ENCODE data around the gene OVOL1.

DNA sequence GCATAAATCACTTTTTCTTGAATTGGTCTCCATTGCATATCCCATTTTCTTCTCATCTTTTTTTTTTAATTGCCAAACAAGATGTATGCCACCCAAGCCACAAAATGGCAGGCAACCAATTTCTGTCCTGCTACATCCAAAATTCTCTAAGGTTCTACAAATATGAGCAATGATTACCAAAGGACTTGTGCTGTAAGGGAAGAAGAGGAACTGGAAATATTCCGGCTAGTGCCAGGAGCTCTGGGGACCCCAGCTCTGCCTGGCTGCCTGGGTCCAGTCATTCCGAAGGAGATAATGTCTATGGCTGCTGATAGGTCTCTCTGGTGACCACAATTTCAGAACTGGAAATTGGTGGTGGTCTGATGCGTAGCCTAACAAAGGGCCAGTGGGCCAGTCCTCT, 29.8 kb downstream of the OVOL1 start:
- TF ChIP-seq, protein P1, sequence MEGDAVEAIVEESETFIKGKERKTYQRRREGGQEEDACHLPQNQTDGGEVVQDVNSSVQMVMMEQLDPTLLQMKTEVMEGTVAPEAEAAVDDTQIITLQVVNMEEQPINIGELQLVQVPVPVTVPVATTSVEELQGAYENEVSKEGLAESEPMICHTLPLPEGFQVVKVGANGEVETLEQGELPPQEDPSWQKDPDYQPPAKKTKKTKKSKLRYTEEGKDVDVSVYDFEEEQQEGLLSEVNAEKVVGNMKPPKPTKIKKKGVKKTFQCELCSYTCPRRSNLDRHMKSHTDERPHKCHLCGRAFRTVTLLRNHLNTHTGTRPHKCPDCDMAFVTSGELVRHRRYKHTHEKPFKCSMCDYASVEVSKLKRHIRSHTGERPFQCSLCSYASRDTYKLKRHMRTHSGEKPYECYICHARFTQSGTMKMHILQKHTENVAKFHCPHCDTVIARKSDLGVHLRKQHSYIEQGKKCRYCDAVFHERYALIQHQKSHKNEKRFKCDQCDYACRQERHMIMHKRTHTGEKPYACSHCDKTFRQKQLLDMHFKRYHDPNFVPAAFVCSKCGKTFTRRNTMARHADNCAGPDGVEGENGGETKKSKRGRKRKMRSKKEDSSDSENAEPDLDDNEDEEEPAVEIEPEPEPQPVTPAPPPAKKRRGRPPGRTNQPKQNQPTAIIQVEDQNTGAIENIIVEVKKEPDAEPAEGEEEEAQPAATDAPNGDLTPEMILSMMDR (IDR thresholded peaks at IDR 0.05): no peak
- no peak for TF ChIP-seq POLR2A (IDR thresholded peaks at IDR 0.05)
- TF ChIP-seq POLR2AphosphoS5 (IDR thresholded peaks at IDR 0.05): no peak
- TF ChIP-seq EP300 (IDR thresholded peaks at IDR 0.05): no peak

Data from upper lobe of left lung (tissue), 4 donors.